Tibial nerve (tissue), 4 donors: Measurements from ENCODE around the gene ALAD.

Source experiments
- CTCF ChIP-seq, 5 experiments: fragments of 200-600 bp in 3 of 5; fragments of 450-650 bp in 2 of 5; sonication (generic) in 3 of 5; IDR thresholded peaks; one replicate each; pipeline ENCODE4 v1.5.1; 2016 to 2019; ENCODE audit warnings: antibody characterized with exemption in 5 of 5, mild to moderate bottlenecking in 3 of 5, moderate library complexity in 2 of 5
- EP300 ChIP-seq, 2 donors: sonication (generic); formaldehyde crosslinking; IDR thresholded peaks; one replicate each; pipeline ENCODE4 v1.6.1; 2017; ENCODE audit warnings: antibody characterized with exemption in 2 of 2, mild to moderate bottlenecking in 1 of 2

GRCh38 chr9:113376634-113377567 is 24.2 kb downstream of the ALAD start, which contains the start of gene HDHD3:
- TF ChIP-seq EP300 (IDR thresholded peaks at IDR 0.05) (peak in 1 of 2 donors; percentile 86), CTCF (IDR thresholded peaks at IDR 0.05) (no peak)
